Prostate gland (tissue), 2 donors: ENCODE measurements around the gene IGSF23.

Experiments used
- CTCF ChIP-seq, 4 experiments: fragments of 200-600 bp in 2 of 4; fragments of 450-650 bp in 2 of 4; sonication (generic) in 2 of 4; IDR thresholded peaks; 1 replicate in 3 of 4; 2 replicates in 1 of 4; pipeline ENCODE4 v1.5.1; 2016 to 2019; ENCODE audit warnings: antibody characterized with exemption in 4 of 4, mild to moderate bottlenecking in 2 of 4, moderate library complexity in 2 of 4
- POLR2A ChIP-seq: fragments of 450-650 bp; IDR thresholded peaks from one replicate; pipeline ENCODE4 v1.6.1; 2016; ENCODE audit warnings: antibody characterized with exemption, mild to moderate bottlenecking
- POLR2AphosphoS5 ChIP-seq: sonication (generic); formaldehyde crosslinking; IDR thresholded peaks from one replicate; pipeline ENCODE4 v1.6.1; 2017; ENCODE audit warnings: antibody characterized with exemption

- TF ChIP-seq CTCF (IDR thresholded peaks at IDR 0.05) (no peak), POLR2AphosphoS5 (no peak), POLR2A (no peak)
These were observed 70.3 kb downstream of the IGSF23 start for GRCh38 chr19:44683434-44684210.
